SH-SY5Y (cell line): ENCODE results near the gene SPRED2.

Experiments
- GATA2 ChIP-seq: IDR thresholded peaks from 2 replicates; pipeline ENCODE4 v1.6.1; 2011; ENCODE audit warnings: mild to moderate bottlenecking, low read depth, low read length
- GATA3 ChIP-seq: IDR thresholded peaks from 2 replicates; pipeline ENCODE4 v1.6.1; 2011; ENCODE audit warnings: low read depth, mild to moderate bottlenecking, low read length, moderate library complexity

DNA sequence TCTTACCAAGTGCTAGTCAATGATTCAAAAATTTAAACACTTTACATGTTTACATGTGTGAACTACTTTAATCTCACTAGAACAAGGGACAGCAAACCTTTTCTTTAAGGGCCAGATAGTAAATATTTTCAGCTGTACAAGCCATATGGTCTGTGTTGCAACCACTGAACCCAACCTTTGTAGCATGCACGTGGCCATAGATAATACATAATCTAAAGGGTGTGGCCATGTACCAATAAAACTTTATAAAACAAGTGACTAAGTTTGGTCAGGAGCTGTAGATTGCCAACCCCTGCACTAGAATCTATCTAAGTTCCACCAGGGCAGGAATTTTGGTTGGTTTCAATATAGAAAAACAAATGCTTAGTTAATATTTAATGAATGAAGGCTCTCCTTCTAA is 18.4 kb upstream of the SPRED2 start:
- TF ChIP-seq GATA2 (no peak), GATA3 (no peak)
